RKO (cell line): ENCODE measurements around the gene SDK2.

Source experiments
- DNase-seq: peaks from one replicate; pipeline ENCODE4 v3.0.0-alpha.2; 2016; ENCODE audit warnings: low spot score

SDK2 gene

DNA sequence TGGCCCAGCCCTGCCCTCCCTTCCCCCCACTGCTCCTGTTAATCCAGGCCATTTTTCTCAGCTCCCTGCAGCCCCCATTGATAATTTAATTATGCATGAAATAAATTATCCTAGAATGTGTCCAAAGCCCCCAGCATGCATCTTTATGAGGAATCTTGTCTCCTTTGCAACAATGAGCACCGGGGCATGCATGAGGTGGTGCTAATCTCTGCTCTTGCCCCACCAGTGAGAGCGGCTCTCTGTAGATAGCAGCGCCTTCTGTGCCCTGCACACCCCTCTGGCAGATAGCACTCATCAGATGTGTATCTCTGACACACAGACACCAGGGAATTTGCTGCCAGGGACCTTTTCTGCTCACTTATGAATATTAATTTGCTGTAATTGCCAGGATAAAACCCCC is 192.2 kb downstream of the SDK2 start:
- DNase-seq, result no peak

DNA sequence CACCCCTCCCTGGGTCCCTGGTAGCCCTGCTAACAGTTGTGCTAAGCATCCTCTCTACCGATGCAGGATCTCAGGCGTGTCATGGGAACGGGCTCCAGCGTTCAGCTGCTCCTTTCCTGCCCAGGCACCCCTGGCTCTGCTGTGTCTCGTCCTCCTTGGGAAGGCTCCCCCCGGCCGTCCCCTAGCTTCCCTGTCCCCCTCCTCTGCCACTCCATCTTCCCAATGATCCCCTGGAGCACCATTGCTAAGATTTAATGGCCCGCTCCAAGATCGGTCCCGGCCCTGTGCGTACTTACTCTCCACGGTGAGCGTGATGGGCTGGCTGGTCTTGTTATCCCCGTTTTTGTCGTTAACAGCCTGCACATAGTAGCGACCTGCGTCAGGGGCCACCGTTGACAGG is 196.9 kb downstream of the SDK2 start:
- no peak for DNase-seq

DNA sequence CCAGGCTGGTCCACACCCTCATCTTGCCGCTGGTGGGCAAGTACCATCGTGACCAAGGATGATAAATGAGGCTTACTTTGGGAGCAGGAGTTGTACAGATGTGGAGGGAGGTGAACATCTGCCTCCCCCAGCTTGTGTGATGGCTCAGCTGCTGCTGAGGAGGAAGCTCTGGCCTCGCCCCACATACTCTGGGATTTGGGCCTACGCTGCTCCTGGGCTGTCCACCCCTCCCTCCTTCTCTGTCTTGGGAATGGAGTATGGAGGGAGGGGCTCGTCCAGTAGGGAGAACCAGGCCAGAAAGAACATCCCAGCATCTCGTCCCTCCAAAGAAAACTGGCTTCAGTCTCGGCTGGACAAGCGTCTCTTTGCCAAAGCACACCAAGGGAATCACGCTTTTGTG is 197.6 kb downstream of the SDK2 start:
- DNase-seq, result no peak

DNA sequence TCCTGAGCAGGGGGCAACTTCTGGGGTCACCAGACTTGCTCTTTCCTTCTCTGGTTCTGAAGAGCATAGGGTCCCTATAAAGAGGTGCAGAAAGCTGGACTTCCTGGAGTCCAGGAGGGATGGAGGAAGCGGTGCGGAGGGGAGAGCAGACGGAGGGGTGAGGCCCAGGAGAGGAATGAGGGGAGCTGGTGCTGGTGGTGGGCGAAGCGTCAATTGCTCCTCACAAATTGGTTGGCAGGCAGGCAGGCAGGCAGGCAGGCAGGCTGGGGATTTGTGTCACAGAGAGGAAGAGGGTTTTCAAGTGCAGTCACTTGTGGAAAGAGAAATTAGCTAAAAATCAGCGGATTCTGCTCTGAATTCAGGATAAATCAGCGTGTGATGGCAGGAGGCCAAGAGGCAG is 198.8 kb downstream of the SDK2 start:
- no peak for DNase-seq

DNA sequence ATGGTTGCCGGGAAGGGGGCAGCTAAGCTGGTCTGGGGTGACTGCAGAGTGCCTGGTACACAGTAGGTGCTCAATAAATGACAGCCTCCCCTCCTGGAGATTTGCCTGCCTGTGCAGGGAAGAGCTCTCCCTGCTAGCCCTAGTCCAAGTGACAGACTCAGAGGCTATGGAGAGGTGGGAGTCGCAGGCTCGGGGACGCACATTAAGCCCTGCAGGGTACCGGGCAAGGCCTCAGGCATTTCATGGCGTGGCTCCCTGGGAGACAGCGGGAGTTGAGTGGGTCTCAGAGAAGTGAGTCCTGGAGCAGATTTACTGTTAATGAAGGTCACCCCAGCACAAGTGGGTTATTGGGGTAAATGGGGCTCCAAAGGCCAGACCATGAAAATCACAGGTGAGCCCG is 200.2 kb downstream of the SDK2 start:
- DNase-seq, result no peak

DNA sequence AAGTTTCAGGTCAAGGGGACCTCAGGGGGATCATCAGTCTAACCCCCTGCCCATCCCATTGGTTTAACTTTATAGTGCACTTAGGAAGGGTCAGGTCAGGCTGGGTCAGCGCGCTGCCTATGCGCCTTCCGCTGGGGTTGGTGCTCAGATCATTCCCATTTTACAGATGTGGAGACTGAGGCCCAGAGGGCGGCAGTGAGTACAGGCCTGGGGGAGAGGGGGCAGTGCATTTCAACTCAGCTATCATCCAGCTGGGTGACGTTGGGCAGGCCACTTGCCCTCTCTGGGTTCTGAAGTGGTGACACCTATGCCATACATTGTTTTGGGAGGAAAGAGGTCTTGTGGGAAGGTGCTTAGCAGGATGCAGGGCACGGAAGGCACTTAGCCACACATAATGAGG is 204.6 kb downstream of the SDK2 start:
- DNase-seq, result no peak

DNA sequence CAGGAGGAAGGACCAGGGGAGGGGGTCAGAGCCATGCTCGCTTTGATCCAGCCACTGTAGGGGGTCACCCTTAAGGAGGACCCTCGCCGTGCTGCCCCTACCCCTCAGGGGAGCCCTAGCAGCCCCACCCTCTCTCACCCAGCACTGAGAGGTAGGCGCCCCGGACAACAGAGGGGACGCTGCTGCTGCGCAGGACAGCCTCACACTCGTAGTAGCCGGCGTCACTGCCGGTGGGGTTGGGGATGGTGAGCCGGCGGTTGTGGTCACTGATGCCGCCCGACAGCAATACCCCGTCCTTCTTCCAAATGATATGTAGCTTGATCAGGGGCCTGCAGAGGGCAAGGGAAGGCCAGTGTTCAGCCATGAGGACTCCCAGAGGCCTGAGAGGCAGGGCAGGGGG is 206.4 kb downstream of the SDK2 start:
- no peak for DNase-seq

DNA sequence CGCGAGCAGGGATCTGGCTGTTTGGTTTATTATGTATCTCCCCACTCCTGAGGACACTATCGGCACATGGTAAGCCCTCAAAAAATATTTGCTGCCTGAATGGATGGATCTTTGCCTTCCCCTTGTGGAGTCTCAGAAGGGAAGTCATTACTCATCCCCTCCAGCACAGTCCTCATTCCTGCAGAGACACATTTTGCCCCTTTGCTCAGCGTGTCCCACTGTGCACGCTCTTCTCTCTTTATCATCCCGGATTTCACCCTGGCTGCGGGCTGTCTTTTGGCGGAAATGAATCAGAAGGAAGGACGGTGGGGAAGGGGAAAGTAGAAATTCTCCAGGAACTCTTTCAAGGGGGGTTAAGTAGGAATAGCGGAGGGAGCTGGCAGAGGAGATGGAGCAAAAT is 207.3 kb downstream of the SDK2 start:
- DNase-seq, result no peak

DNA sequence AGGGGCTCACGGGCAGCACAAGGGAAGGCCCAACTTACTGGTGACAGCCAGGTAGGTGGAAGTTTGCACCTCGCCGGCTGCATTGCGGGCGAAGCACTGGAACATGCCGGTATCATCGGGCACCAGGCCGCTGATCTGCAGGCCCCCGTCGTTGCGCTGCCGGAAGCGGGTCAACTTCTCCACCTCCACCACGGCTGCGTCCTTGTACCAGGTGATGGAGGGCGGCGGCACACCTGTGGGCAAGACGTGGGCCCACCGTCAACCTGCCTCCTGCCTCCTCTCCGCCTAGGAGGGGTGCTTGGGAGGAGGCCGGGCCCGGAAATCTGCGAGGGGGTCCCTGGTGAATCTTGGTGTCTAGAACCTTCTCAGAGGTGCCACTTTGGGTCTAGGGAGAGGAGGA is 208.8 kb downstream of the SDK2 start:
- no peak for DNase-seq

DNA sequence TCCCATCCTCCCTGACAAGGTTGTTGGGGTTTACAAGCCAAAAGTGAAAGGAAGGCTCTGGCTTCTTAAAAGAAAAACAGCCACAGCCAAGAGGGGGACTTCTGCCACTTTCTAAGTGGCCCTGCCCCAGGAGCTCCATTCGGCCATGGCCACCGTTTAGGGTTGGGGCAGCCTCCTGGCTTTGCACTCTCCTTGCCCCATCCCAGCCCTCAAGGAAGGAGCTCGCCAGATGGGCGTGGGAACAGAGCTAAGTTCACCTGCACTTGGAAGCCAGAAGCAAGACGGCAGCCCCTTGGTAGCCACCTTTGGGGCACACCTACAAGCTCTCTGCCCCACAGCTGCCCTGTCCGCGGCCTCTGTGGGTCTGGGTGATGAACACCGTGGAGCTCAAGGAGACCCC is 210.1 kb downstream of the SDK2 start:
- DNase-seq, result no peak

DNA sequence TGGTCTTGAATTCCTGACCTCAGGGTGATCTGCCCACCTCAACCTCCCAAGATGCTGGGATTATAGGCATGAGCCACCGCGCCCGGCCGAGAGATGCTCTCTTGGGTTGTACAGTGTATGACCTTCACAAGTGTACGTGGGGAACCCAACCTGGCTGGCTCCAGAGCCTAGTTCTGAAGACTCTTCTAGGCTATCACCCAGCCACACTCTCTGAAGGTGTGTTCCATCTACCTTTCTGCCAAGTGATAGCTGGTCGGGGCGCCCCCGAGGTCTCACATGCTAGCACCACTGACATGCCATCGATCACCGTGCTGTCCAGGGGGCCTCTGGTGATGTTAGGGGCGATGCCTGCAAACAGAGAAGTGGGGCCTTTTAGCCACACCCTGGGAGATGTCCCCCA is 210.7 kb downstream of the SDK2 start:
- DNase-seq, result no peak

DNA sequence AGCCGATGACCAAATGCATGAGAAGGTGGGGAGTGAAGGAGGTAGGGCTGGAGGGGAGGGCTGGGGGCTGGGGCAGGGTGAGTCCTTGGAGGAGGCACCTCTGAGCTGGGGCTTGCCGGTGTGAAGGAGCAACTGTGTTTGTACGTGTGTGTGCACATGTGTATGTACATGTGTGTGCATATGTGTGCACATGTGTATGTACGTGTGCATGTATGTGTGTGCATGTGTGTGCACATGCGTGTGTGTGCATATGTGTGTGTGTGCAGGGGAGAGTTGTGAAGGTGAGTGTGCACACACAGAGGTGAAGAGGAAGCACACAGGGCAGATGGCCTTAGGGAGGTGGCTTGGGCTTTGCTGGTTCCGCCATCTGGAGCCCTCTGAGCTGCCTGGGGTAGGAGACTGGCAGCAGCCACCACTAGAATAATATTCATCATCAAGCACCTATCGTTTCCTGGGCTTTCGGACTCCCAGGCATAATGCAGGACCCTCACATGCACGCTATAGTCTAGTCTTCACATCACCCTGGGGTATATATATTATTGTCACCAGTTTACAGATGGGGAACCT is 211.5 kb downstream of the SDK2 start:
- no peak for DNase-seq

DNA sequence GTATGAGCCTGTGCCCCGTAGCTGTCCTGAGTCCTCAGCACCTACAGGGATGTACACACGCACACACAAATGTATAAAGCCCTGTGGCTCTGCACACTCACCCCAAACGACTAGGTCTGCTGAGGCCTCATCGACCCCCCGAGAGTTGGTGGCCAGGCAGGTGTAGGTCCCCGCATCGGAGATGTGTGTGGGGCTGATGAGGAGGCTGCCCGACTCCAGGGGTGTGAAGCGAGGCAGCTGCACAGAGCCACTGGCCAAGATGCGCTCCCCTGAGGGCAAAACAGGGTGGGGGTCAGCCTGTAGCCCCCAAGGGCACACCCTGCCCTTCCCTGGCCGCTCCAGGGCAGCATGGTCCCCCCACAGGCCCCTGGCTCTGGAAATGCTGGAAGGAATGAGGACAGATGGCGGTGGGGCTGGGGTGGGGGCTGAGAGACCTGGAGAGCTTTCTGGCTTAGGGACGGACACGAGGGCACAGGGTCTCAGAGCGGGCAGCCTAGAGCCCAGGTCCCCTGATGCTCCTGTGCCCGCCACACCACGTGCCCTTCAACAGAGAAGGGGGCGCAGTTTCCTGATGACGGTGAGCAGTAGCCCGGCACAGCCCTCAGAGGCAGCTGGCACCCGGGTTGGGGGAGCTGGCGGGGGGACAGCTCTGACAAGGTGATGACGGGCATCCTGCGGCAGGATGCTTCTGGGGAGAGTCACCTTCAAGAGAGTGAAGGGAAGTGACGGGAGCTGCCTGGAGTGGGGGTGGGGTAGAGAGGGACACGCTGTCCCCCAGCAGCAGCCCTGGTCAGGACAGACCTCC is 212.6 kb downstream of the SDK2 start:
- peak; percentile 8 for DNase-seq

DNA sequence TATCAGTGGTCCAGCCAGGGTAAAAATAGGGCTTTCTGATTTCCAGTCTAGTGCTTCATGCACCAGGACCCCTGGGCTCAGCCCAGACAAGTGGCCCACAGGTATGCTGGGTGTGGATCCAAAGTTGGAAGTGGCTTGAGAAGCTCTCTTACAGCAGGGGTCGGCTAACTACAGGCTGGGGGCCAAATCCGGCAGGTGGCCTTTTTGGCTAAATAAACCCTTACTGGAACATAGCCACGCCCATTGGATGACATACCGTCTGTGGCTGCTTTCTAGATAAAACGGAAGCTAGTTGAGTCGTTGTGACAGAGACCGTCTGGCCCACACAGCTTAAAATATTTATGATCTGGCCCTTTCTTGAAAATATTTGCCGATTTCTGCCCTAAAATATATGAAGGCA is 213.4 kb downstream of the SDK2 start:
- DNase-seq, result no peak

DNA sequence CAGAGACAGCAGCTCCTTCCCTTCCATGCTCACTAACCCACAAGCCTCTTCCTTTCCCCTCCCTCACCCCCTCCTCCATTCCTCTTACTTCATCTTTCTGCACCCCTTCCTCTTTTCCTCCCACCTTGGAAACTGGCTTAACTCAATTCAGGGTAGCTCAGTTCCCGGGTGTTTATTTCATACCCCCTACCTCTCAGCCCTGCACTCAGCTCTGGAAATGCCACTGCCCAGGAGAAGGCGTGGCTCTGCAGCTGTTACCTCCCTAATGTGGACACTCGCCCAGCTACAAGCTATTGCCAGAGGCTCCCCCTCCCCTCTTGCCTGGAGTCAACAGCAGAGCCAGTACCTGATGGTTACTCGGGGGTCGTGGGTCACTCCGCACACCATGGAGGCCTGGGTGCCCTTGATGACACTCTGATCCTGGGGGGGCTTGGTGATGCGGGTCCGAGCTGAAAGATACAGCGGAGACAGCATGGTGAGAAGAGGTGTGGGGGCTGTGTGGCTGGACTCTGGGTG is 214.0 kb downstream of the SDK2 start:
- DNase-seq, result no peak

DNA sequence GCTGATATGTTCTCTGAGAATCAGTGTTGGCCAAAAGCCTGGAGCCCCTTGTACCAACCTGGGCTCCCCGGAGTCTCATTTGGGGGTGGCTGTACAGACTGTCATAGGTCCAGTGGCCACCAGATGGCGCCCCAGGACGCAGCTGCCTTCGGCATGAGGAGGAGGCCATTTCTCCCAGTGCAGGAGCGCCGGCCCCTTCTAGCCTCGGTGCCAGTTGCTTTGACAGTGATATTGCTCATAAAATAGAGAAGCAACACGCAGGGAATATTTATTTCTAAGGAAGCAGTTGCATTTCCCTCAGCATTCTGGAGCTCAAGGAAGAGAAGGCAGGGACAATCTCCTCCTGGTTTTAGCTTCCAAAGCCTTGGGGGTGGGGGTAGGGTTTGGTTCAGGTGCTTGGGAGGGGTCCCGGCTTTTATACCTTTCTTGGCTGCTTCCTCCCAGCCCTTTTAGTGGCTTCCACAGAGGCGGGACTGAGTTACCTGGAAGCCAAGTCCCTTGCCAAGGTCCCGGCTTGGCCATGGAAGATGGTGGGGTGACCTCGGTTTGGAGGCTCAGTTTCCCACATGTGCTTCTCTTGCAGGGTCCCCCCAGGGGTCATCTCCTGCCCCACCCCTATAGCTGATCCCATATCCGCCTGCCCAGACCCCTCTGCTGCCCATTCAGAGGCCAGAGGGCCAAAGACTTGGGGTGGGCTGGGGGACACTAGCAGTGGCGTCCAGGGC is 214.6 kb downstream of the SDK2 start:
- DNase-seq, result peak; percentile 75

DNA sequence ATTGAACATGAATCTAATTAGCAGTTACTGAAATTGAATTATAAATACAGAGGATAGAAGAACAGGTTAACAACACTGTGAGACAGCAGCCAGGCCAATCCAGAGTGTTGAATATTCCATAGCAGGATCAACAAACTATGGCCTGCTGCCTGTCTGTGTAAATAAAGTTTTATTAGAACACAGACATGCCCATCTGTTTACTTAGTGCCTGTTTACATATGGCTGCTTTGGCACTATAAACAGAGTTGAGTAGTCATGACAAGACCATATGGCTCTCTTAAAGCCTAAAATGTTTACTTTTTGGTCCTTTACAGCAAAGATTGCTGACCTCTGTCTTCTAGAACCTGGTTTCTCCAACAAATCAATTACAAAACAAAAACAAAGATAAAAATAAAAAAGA is 217.0 kb downstream of the SDK2 start:
- no peak for DNase-seq

DNA sequence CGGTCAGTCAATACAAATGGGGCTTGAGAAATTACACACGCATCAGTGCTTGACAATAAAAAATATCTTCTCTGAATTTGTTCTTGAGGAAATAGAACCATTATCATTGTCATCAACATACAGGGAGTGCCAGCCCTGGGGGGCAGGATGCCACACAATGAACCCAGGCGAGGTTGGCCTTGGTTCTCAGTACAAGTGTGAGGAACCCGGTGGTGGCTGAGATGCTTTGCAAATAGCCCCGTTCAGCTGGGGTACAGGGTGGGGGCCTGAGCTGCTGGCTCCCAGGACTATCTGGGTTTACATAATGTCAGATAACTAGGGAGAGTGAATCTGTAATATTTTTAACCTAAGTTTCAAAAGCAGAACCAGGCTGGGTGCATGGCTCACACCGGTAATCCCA is 219.7 kb downstream of the SDK2 start:
- no peak for DNase-seq

DNA sequence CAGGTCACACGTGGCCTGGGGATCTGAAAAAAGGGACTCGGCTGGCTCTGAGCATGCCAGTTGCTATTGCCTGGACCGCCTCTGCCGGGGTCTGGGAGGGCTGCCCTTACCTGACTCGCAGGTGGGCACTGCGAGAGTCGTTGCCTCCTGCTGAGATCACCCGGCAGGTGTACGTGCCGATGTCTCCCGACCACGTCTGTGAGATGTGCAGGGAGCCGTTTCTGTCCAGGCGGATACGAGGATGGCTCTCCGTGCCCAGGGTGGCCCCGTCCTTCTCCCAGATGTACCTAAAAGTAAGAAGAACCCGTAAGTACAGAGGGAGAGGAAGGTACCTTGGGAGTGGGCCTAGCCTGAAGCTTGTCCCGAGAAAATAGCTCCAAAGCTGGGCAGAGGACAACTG is 220.4 kb downstream of the SDK2 start:
- DNase-seq, result no peak

DNA sequence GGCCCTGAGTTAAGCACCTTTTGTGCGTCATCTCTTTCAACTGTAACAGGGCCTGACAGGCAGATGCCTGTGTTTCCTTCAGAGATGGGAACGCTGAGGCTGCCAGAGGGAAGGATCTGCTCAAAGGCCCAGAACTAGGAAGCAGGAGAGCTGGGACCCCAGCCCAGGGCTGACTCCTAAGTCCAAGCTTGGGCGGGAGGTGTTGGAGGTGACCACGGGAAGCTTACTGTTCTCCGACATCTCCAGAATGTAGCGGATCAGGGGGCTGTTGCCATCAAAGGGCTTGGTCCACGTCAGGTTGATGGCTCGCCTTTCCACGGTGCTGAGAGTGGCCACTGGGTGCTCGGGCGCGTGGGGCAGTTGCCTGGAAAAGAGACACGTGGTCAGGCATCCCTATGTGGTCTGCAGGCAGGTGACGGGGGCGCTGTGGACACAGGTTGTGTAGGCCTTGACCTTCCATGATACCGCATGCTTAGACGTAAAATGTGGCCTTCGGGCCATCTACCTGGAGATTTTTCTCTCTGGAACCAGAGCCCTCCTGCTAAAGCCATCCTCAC is 221.0 kb downstream of the SDK2 start:
- DNase-seq, result no peak

DNA sequence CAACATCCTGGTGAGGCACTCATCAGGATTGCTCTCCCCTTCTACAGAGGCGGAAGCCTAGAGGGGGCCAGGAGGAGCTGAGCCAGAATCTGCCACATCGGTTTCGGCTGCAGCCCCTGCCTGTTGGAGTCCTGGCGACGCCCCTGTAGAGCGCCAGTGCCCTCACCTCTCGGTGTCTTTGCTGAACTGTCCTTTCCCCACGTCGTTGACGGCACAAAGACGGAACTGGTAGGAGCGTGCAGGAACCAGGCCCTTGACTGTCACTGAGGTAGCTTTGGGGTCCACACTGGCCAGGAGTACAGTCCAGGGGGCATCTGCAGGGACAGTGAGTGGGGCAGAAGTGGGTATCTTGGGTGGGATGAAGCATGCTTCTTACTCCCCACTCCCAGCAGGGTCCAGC is 222.1 kb downstream of the SDK2 start:
- no peak for DNase-seq

DNA sequence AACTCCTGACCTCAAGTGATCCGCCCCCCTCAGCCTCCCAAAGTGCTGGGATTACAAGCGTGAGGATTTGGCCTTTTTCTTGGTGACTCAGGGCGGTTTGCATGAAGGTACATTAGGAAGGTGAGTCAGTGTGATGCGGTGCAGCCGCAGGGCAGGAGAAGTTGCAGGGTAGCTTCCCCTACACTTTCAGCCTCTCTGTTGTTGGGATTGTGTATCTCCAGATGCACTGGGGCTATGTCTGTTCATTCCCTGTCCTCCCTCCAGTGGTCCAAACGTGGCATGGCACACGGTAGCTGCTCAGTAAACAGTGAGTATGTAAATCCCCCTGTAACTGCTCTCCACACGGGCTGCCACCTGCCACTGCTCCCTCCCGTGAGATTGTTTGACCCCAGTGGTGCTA is 223.3 kb downstream of the SDK2 start:
- DNase-seq, result peak; percentile 32

DNA sequence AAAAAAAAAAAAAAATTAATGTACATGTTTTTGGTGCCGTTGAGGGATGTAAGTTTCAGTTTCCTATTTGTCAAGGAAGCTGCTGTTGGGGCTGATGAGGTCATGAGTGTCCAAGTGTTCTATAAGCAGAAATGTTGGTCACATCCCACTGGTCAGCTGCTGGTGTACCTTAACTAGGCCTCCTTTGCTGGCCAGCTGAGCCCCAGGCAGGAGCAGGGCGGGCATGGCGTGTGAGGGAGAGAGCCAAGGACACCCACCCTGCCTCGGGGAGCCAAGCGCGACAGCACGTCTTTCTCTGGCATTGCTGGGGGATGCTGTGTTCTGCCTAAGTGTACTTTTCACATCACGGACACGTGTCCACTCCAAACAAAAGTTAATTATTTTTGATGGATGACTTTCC is 224.4 kb downstream of the SDK2 start:
- no peak for DNase-seq
